HG03175 (cell line): ENCODE results near the gene MUC5B.
"Not testable (repeated sequence)": the region's sequence is repeated elsewhere in the genome, so short reads cannot be mapped to it uniquely, and the experiment has no call there.

Experiments
- ATAC-seq: cut with Tn5 transposase; IDR thresholded peaks from one replicate; pipeline ENCODE4 v1.9.1; 2021; ENCODE audit warnings: mild to moderate bottlenecking, moderate library complexity; ENCODE audit not compliant: unreplicated experiment

Gene MUC5B

GRCh38 chr11:1202776-1203504 lies 19.9 kb upstream of the MUC5B start:
- no peak for ATAC-seq

GRCh38 chr11:1203505-1204271 lies 19.2 kb upstream of the MUC5B start:
- no peak for ATAC-seq

- no peak for ATAC-seq
Observed at GRCh38 chr11:1204381-1205101, 18.3 kb upstream of the MUC5B start.

- no peak for ATAC-seq
Observed at GRCh38 chr11:1205121-1205986, 17.5 kb upstream of the MUC5B start.

- no peak for ATAC-seq
Observed at GRCh38 chr11:1205987-1206331, 16.9 kb upstream of the MUC5B start.

GRCh38 chr11:1206391-1207271 lies 16.2 kb upstream of the MUC5B start:
- no peak for ATAC-seq

GRCh38 chr11:1207401-1208143 lies 15.3 kb upstream of the MUC5B start:
- no peak for ATAC-seq

GRCh38 chr11:1208144-1208393 lies 14.8 kb upstream of the MUC5B start:
- no peak for ATAC-seq

GRCh38 chr11:1208394-1209261 lies 14.2 kb upstream of the MUC5B start:
- ATAC-seq = no peak

- no peak for ATAC-seq
Observed at GRCh38 chr11:1209371-1210057, 13.4 kb upstream of the MUC5B start.

- ATAC-seq = no peak
Observed at GRCh38 chr11:1211838-1212237, 11.0 kb upstream of the MUC5B start.

- ATAC-seq = not testable (repeated sequence)
Observed at GRCh38 chr11:1215826-1216225, 7.0 kb upstream of the MUC5B start.

- ATAC-seq = no peak
Observed at GRCh38 chr11:1217151-1217550, 5.7 kb upstream of the MUC5B start.

GRCh38 chr11:1218256-1218787 lies 4.5 kb upstream of the MUC5B start:
- no peak for ATAC-seq

GRCh38 chr11:1218788-1219445 lies 3.9 kb upstream of the MUC5B start:
- no peak for ATAC-seq

- ATAC-seq = no peak
Observed at GRCh38 chr11:1219446-1219833, 3.4 kb upstream of the MUC5B start.
